Trophoblast cell (in vitro differentiated cells and primary cell): ENCODE results near the gene KTN1.

Source experiments
- DNase-seq, 2 donors: peaks; one replicate each; pipeline ENCODE4 v3.0.0-alpha.2; 2016
- H2AFZ ChIP-seq: 2 replicates; pipeline ENCODE4 v1.6.1; 2013; ENCODE audit warnings: low read length, moderate library complexity, mild to moderate bottlenecking; ENCODE audit not compliant: insufficient read depth, poor library complexity
- H2AK5ac ChIP-seq: 2 replicates; pipeline ENCODE4 v1.6.1; 2013; ENCODE audit warnings: mild to moderate bottlenecking, low read length
- H2BK120ac ChIP-seq: 2 replicates; pipeline ENCODE4 v1.6.1; 2013; ENCODE audit warnings: low read length, mild to moderate bottlenecking, moderate library complexity; ENCODE audit not compliant: insufficient read depth, poor library complexity
- H2BK12ac ChIP-seq: 2 replicates; pipeline ENCODE4 v1.6.1; 2013; ENCODE audit warnings: mild to moderate bottlenecking, low read length, moderate library complexity
- H2BK5ac ChIP-seq: 2 replicates; pipeline ENCODE4 v1.6.1; 2013; ENCODE audit warnings: low read length, low read depth, moderate library complexity, mild to moderate bottlenecking; ENCODE audit not compliant: poor library complexity
- H3K14ac ChIP-seq: 2 replicates; pipeline ENCODE4 v1.6.1; 2013; ENCODE audit warnings: mild to moderate bottlenecking, low read length
- H3K18ac ChIP-seq: 2 replicates; pipeline ENCODE4 v1.6.1; 2013; ENCODE audit warnings: mild to moderate bottlenecking, low read length
- H3K23ac ChIP-seq: 2 replicates; pipeline ENCODE4 v1.6.1; 2013; ENCODE audit warnings: low read length
- H3K27ac ChIP-seq: 2 replicates; pipeline ENCODE4 v1.5.1; 2013; ENCODE audit warnings: low read depth, mild to moderate bottlenecking, inconsistent platforms, low read length, moderate library complexity
- H3K27me3 ChIP-seq: 2 replicates; pipeline ENCODE4 v1.6.1; 2013; ENCODE audit warnings: inconsistent platforms, mild to moderate bottlenecking, low read length, moderate library complexity; ENCODE audit not compliant: insufficient read depth
- H3K36me3 ChIP-seq, 2 experiments: 1 replicate in 1 of 2; 2 replicates in 1 of 2; pipeline ENCODE4 v1.6.1; 2013; ENCODE audit warnings: low read length in 2 of 2, mild to moderate bottlenecking in 2 of 2, moderate library complexity in 1 of 2; ENCODE audit not compliant: insufficient read depth in 2 of 2, control insufficient read depth in 1 of 2
- H3K4ac ChIP-seq: 2 replicates; pipeline ENCODE4 v1.6.1; 2013; ENCODE audit warnings: low read depth, mild to moderate bottlenecking, low read length, moderate library complexity
- H3K4me1 ChIP-seq, 2 experiments: 1 replicate in 1 of 2; 2 replicates in 1 of 2; pipeline ENCODE4 v1.6.1; 2013; ENCODE audit warnings: low read length in 2 of 2, mild to moderate bottlenecking in 2 of 2, moderate library complexity in 1 of 2; ENCODE audit not compliant: insufficient read depth in 2 of 2, control insufficient read depth in 1 of 2
- H3K4me2 ChIP-seq: 2 replicates; pipeline ENCODE4 v1.6.1; 2013; ENCODE audit warnings: inconsistent platforms, mild to moderate bottlenecking, low read length, moderate library complexity
- H3K4me3 ChIP-seq: 2 replicates; pipeline ENCODE4 v1.5.1; 2013; ENCODE audit warnings: mild to moderate bottlenecking, low read depth, low read length, inconsistent platforms
- H3K79me1 ChIP-seq: one replicate; pipeline ENCODE4 v1.6.1; 2013; ENCODE audit warnings: low read length
- H3K79me2 ChIP-seq: 2 replicates; pipeline ENCODE4 v1.6.1; 2013; ENCODE audit warnings: low read length, mild to moderate bottlenecking; ENCODE audit not compliant: control insufficient read depth, insufficient read depth, poor library complexity
- H3K9ac ChIP-seq: 2 replicates; pipeline ENCODE4 v1.6.1; 2013; ENCODE audit warnings: mild to moderate bottlenecking, low read length
- H3K9me3 ChIP-seq: 2 replicates; pipeline ENCODE4 v1.6.1; 2013; ENCODE audit warnings: low read depth, mild to moderate bottlenecking, control low read depth, inconsistent platforms, low read length; ENCODE audit not compliant: insufficient read depth
- H4K12ac ChIP-seq: 2 replicates; pipeline ENCODE4 v1.6.1; 2013; ENCODE audit warnings: low read depth, mild to moderate bottlenecking, low read length, moderate library complexity
- H4K8ac ChIP-seq: 2 replicates; pipeline ENCODE4 v1.6.1; 2013; ENCODE audit warnings: low read depth, mild to moderate bottlenecking, low read length, moderate library complexity
- H4K91ac ChIP-seq: one replicate; pipeline ENCODE4 v1.6.1; 2013; ENCODE audit warnings: low read depth, mild to moderate bottlenecking, low read length, moderate library complexity
- WGBS: extraction: QIAGEN DNeasy Blood & Tissue Kit; methylation state at CpG from one replicate; pipeline ENCODE4 v1.1.7; 2013; ENCODE audit warnings: missing lambda C conversion rate; ENCODE audit not compliant: insufficient read length, insufficient coverage; ENCODE audit errors: extremely low coverage; 5-methylcytosine and 5-hydroxymethylcytosine counted together

KTN1 gene

DNA sequence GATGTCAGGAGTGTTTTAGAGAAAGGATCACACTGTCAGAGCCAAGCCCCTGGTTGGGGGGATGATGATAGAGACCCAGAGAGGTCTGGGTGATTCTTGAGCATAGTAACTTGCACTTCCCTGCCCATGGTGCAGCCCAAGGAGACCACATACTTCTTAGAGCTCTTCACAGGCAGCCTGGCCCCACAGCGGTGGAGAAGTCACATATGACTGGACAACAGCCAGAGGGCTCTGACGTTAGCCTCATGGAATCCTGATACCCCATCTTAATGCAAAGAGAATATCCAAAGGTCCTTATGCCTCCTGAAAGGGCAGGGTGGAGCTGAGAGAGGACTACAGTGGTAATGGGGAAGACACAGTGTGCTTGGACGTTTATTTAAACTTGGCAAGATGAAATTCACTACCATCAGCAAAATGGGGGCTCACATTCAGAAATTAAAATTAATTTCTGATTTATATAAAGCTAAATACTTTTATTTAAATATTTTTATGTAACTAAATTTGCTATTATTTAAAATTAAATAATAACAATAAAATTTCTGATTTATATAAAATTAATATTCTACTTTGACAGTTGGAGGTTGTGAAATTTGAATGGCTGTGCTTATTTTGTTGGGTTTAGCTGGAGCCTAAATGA is 131.3 kb downstream of the KTN1 start:
- Histone ChIP-seq H2BK12ac (no peak overlapping the region), H2AFZ (no peak overlapping the region), H3K4ac (no peak overlapping the region), H3K18ac (no peak overlapping the region), H3K4me1 (peaks cover 0 to 2% of the 10 kb centered on the region in 2 experiments), H3K9ac (no peak overlapping the region), H3K27me3 (no peaks in the 10 kb centered on the region), H2BK120ac (no peak overlapping the region), H3K27ac (no peak overlapping the region), H4K8ac (no peak overlapping the region), H3K14ac (no peak overlapping the region), H3K36me3 (no peaks in the 10 kb centered on the region), H3K9me3 (peaks cover 2% of the 10 kb centered on the region), H3K79me2 (no peaks in the 10 kb centered on the region), H2AK5ac (no peak overlapping the region), H3K23ac (no peak overlapping the region), H4K12ac (no peak overlapping the region), H2BK5ac (no peak overlapping the region), H4K91ac (no peak overlapping the region), H3K79me1 (no peaks in the 10 kb centered on the region), H3K4me2 (no peak overlapping the region), H3K4me3 (no peak overlapping the region)
- no CpG with 5 or more reads among the region's 3 CpGs for WGBS
- DNase-seq: peak; percentile 56 to 68

DNA sequence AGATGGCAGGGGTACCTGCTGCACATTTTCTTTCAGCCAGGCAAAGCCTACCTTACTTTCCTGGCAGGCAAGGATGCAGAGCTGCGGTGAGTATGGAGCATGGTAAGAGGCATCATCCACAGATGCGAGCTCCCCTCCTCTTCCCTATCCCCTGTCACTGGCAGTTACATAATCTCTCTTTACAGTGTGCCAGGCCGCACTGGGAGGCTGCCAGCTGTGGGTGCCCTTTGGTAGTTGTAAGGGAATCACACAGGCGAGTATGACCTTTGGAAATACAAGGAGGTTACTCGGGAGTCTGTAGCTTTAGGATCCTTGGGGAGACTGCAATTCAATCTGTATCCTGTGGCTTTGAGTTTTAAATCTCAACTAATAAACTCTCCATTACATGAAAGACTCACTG is 132.5 kb downstream of the KTN1 start:
- WGBS: no CpG with 5 or more reads among the region's 5 CpGs
- Histone ChIP-seq H4K91ac (no peak overlapping the region), H3K23ac (no peak overlapping the region), H2AK5ac (no peak overlapping the region), H3K27me3 (no peaks in the 10 kb centered on the region), H3K79me1 (no peaks in the 10 kb centered on the region), H3K79me2 (no peaks in the 10 kb centered on the region), H2BK120ac (no peak overlapping the region), H3K36me3 (no peaks in the 10 kb centered on the region), H3K4me3 (peak overlapping the region; percentile 36), H4K12ac (no peak overlapping the region), H3K9ac (no peak overlapping the region), H3K14ac (no peak overlapping the region), H2BK5ac (no peak overlapping the region), H2BK12ac (no peak overlapping the region), H3K4ac (no peak overlapping the region), H3K9me3 (peaks cover 2% of the 10 kb centered on the region), H3K4me1 (peaks cover 0 to 2% of the 10 kb centered on the region in 2 experiments), H3K27ac (no peak overlapping the region), H4K8ac (no peak overlapping the region), H3K4me2 (no peak overlapping the region), H2AFZ (no peak overlapping the region), H3K18ac (no peak overlapping the region)
- no peak for DNase-seq

DNA sequence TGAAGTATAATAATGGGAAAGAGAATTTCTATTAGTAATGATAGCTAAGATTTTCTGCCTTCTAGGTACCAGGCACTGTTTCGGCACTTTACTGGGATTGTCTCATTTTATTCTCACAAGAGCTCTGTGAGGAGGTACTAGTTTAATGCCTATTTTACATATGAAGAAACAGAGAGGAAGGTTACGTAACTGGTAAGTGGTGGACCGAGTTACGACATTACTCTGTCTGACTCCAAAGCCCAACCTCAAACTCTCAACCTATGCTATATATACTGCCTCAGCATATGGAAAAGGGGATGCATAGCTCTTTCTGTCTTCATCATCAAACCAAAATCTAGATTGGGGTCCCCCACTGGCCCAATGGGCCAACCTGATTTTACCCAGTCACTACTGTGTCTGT is 133.5 kb downstream of the KTN1 start:
- Histone ChIP-seq H3K4me1 (peaks cover 0 to 2% of the 10 kb centered on the region in 2 experiments), H3K9ac (no peak overlapping the region), H3K79me2 (no peaks in the 10 kb centered on the region), H2BK5ac (no peak overlapping the region), H3K23ac (no peak overlapping the region), H4K12ac (no peak overlapping the region), H3K27me3 (no peaks in the 10 kb centered on the region), H4K8ac (no peak overlapping the region), H3K4ac (no peak overlapping the region), H3K14ac (no peak overlapping the region), H3K27ac (no peak overlapping the region), H2BK12ac (no peak overlapping the region), H3K4me3 (no peak overlapping the region), H3K79me1 (no peaks in the 10 kb centered on the region), H3K18ac (no peak overlapping the region), H2BK120ac (no peak overlapping the region), H4K91ac (no peak overlapping the region), H3K9me3 (peaks cover 2% of the 10 kb centered on the region), H2AK5ac (no peak overlapping the region), H3K36me3 (no peaks in the 10 kb centered on the region), H2AFZ (no peak overlapping the region), H3K4me2 (no peak overlapping the region)
- DNase-seq: peak in 1 of 2 donors; percentile 50
- no CpG with 5 or more reads among the region's 4 CpGs for WGBS

DNA sequence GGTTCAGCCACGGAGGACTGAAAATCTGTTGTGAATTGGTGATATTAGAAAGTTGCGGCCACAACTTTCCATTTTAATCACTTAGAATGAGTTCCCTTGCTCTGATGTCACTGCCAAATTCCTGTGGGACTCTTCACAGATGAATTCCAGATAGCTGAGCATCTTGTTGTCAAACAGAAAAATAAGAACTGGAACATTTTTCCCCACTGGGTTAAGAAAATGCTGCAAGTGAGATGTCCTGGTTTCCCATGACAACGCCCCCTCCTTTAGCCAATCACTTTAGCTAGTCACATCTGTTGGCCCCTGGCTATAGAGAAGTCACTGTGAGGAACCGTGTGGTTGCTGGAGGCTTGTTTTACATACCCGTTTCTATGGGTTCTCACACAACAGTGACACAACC is 135.9 kb downstream of the KTN1 start:
- H2BK12ac ChIP-seq: no peak overlapping the region
- no peak overlapping the region for H4K91ac ChIP-seq
- H3K27me3 ChIP-seq: no peaks in the 10 kb centered on the region
- no peaks in the 10 kb centered on the region for H3K79me1 ChIP-seq
- H3K18ac ChIP-seq: no peak overlapping the region
- H4K12ac ChIP-seq: no peak overlapping the region
- no peak overlapping the region for H3K9ac ChIP-seq
- H3K23ac ChIP-seq: no peak overlapping the region
- no peak overlapping the region for H4K8ac ChIP-seq
- no peak overlapping the region for H2BK5ac ChIP-seq
- no peaks in the 10 kb centered on the region for H3K79me2 ChIP-seq
- no peak overlapping the region for H2AK5ac ChIP-seq
- no peak overlapping the region for H2BK120ac ChIP-seq
- H3K36me3 ChIP-seq: no peaks in the 10 kb centered on the region
- peaks cover 2% of the 10 kb centered on the region for H3K9me3 ChIP-seq
- H3K27ac ChIP-seq: no peak overlapping the region
- H3K4ac ChIP-seq: no peak overlapping the region
- WGBS: no CpG with 5 or more reads among the region's 5 CpGs
- H3K4me1 ChIP-seq: peaks cover 0 to 2% of the 10 kb centered on the region in 2 experiments
- no peak overlapping the region for H3K4me2 ChIP-seq
- H3K4me3 ChIP-seq: no peak overlapping the region
- peak; percentile 93 to 97 for DNase-seq
- H2AFZ ChIP-seq: no peak overlapping the region
- no peak overlapping the region for H3K14ac ChIP-seq
